Measurements from ENCODE around the gene GAPDH.

- no peak for TF ChIP-seq GABPA (IDR thresholded peaks at IDR 0.05; ENCODE audit: low read depth)
- TF ChIP-seq CTCF (IDR thresholded peaks at IDR 0.05; ENCODE audit: insufficient read depth, low read length), result no peak
Observed at GRCh38 chr12:6542209-6543009, 8.1 kb downstream of the GAPDH start.

All from HL-60 (cell line).